CD4-positive, alpha-beta memory T cell (primary cell): ENCODE results near the gene LNPEP. TPM values are rescaled to one million over a fixed set of nuclear protein-coding genes. Genes with fewer than 3 reads are reported as not detected.
A peak's percentile ranks its signal among the peaks of the same experiment; 100 is the strongest.

Experiments
- CTCF ChIA-PET: fragments of 350-600 bp; sonication (Branson Sonifier 250); formaldehyde crosslinking; loops from one replicate; lab custom pipeline; 2021; ENCODE audit warnings: inconsistent platforms; ENCODE audit not compliant: partially characterized antibody; lab: Charles Lee
- POLR2A ChIA-PET: fragments of 350-600 bp; sonication (Branson Sonifier 250); formaldehyde crosslinking; loops from one replicate; lab custom pipeline; 2021; ENCODE audit not compliant: partially characterized antibody; lab: Charles Lee
- DNase-seq, 5 donors: peaks; one replicate each; pipeline versions ENCODE4 v3.0.0 to v3.0.0-alpha.2; 2020 to 2022; ENCODE audit warnings: mixed read lengths in 1 of 5
- H3K27ac ChIP-seq: one replicate; pipeline ENCODE4 v1.7.0; 2013; ENCODE audit warnings: low read depth, low read length
- H3K27me3 ChIP-seq: 2 replicates; pipeline ENCODE4 v1.7.0; 2013; ENCODE audit warnings: mild to moderate bottlenecking, low read length, moderate library complexity; ENCODE audit not compliant: insufficient read depth
- H3K36me3 ChIP-seq: 2 replicates; pipeline ENCODE4 v1.7.0; 2013; ENCODE audit warnings: mild to moderate bottlenecking, low read length, moderate library complexity; ENCODE audit not compliant: insufficient read depth
- H3K4me1 ChIP-seq: 2 replicates; pipeline ENCODE4 v1.7.0; 2013; ENCODE audit warnings: mild to moderate bottlenecking, low read length, moderate library complexity; ENCODE audit not compliant: insufficient read depth
- H3K4me3 ChIP-seq, 2 donors: one replicate each; pipeline ENCODE4 v1.7.0; 2013; ENCODE audit warnings: low read length in 2 of 2, mild to moderate bottlenecking in 1 of 2
- H3K9me3 ChIP-seq, 2 donors: one replicate each; pipeline ENCODE4 v1.7.0; 2013; ENCODE audit warnings: low read length in 2 of 2, control low read depth in 1 of 2; ENCODE audit not compliant: control insufficient read depth in 1 of 2
- H3K27ac Mint-ChIP-seq, 7 donors: one replicate each; pipeline ENCODE4 v1.8.0; 2020 to 2021; ENCODE audit warnings: mixed read lengths in 7 of 7, mild to moderate bottlenecking in 6 of 7, inconsistent platforms in 3 of 7, moderate library complexity in 3 of 7
- H3K27me3 Mint-ChIP-seq, 2 donors: one replicate each; pipeline ENCODE4 v1.8.0; 2020 to 2021; ENCODE audit warnings: mixed read lengths in 2 of 2
- H3K36me3 Mint-ChIP-seq, 2 donors: one replicate each; pipeline ENCODE4 v1.8.0; 2020 to 2021; ENCODE audit warnings: mixed read lengths in 2 of 2, inconsistent platforms in 1 of 2, mild to moderate bottlenecking in 1 of 2
- H3K4me1 Mint-ChIP-seq, 4 donors: one replicate each; pipeline ENCODE4 v1.8.0; 2020 to 2021; ENCODE audit warnings: mixed read lengths in 4 of 4, mild to moderate bottlenecking in 1 of 4
- H3K4me3 Mint-ChIP-seq, 8 donors: one replicate each; pipeline ENCODE4 v1.8.0; 2020 to 2021; ENCODE audit warnings: mixed read lengths in 8 of 8, mild to moderate bottlenecking in 7 of 8, moderate library complexity in 6 of 8, inconsistent platforms in 3 of 8
- H3K9me3 Mint-ChIP-seq, 8 donors: one replicate each; pipeline ENCODE4 v1.8.0; 2020 to 2021; ENCODE audit warnings: mixed read lengths in 8 of 8, mild to moderate bottlenecking in 5 of 8, inconsistent platforms in 3 of 8, moderate library complexity in 1 of 8
- intact Hi-C: fragments of 100-400 bp; cut with micrococcal nuclease; formaldehyde crosslinking; loops from one replicate; pipeline ENCODE4 v1.15.1; 2023
- polyA plus RNA-seq, 2 donors: library from polyadenylated mRNA; unstranded; fragments of 300-500 nt; fragmentation: Illumina TruSeq; gene quantifications; one replicate each; pipeline ENCODE4 v1.2.3, GENCODE V29; 2021
- total RNA-seq, 2 experiments: library from RNA; stranded (reverse); gene quantifications; one replicate each; pipeline ENCODE4 v1.2.3, GENCODE V29; 2021

LNPEP gene
- total and polyA plus RNA-seq, 4 experiments from 2014 or later = 23.5 to 97.3 (median 65.5) TPM

- Mint-ChIP-seq H3K4me1 (peaks cover 35 to 72% (median 48%) of the 10 kb centered on the region in 4 donors), H3K27ac (peak overlapping the region in 6 of 7 donors; percentile 1 to 93 (median 66)), H3K9me3 (peaks cover 0 to 2% (median 0%) of the 10 kb centered on the region in 8 donors), H3K4me3 (peak overlapping the region in 5 of 8 donors; percentile 42 to 93 (median 46)), H3K27me3 (no peaks in the 10 kb centered on the region), H3K36me3 (peaks cover 7 to 17% of the 10 kb centered on the region in 2 donors)
- no peak overlapping the region for H3K4me3 ChIP-seq
- H3K36me3 ChIP-seq = no peaks in the 10 kb centered on the region
- ChIA-PET POLR2A (interaction anchor here (1.3 to 3.9 kb wide), 4 partner anchors 35 to 123 kb away, joined by 4 to 21 read pairs (median 8); no protein-coding TSS in a partner anchor), CTCF (interaction anchor here (0.6 to 3.2 kb wide), 4 partner anchors 31 to 123 kb away, joined by 3 to 19 read pairs (median 3); partner anchors contain the start of genes ERAP1 and ERAP2)
- H3K9me3 ChIP-seq = no peaks in the 10 kb centered on the region
- no peak for DNase-seq
- H3K4me1 ChIP-seq = peaks cover 43% of the 10 kb centered on the region
- intact Hi-C loops = loop anchor here (10.0 kb wide), 3 partner anchors 397 to 1377 kb away; partner anchors contain the start of genes ARSK and SKIC3
- no peak overlapping the region for H3K27ac ChIP-seq
- H3K27me3 ChIP-seq = no peaks in the 10 kb centered on the region
Observed at GRCh38 chr5:96931605-96932004, 4.3 kb upstream of the LNPEP start.

- H3K27me3 ChIP-seq = no peaks in the 10 kb centered on the region
- H3K36me3 ChIP-seq = no peaks in the 10 kb centered on the region
- no peak for DNase-seq
- intact Hi-C loops = loop anchor here (10.0 kb wide), 3 partner anchors 397 to 1377 kb away; partner anchors contain the start of genes ARSK and SKIC3
- ChIA-PET CTCF (interaction anchor here (0.6 to 3.2 kb wide), 4 partner anchors 32 to 124 kb away, joined by 3 to 19 read pairs (median 3); partner anchors contain the start of genes ERAP1 and ERAP2), POLR2A (interaction anchor here (1.3 to 3.9 kb wide), 4 partner anchors 36 to 123 kb away, joined by 4 to 21 read pairs (median 8); no protein-coding TSS in a partner anchor)
- Mint-ChIP-seq H3K27me3 (no peaks in the 10 kb centered on the region), H3K36me3 (peaks cover 7 to 18% of the 10 kb centered on the region in 2 donors), H3K4me3 (peak overlapping the region in 7 of 8 donors; percentile 1 to 94 (median 65)), H3K9me3 (peaks cover 0 to 2% (median 0%) of the 10 kb centered on the region in 8 donors), H3K27ac (peak overlapping the region in 6 of 7 donors; percentile 24 to 97 (median 66)), H3K4me1 (peaks cover 38 to 77% (median 49%) of the 10 kb centered on the region in 4 donors)
- H3K4me3 ChIP-seq = no peak overlapping the region
- peaks cover 45% of the 10 kb centered on the region for H3K4me1 ChIP-seq
- H3K9me3 ChIP-seq = no peaks in the 10 kb centered on the region
- H3K27ac ChIP-seq = no peak overlapping the region
Observed at GRCh38 chr5:96932026-96932425, 3.9 kb upstream of the LNPEP start.

- peak overlapping the region; percentile 36 to 60 for H3K4me3 ChIP-seq
- no peaks in the 10 kb centered on the region for H3K9me3 ChIP-seq
- peaks cover 65% of the 10 kb centered on the region for H3K4me1 ChIP-seq
- Mint-ChIP-seq H3K9me3 (peaks cover 0 to 4% (median 0%) of the 10 kb centered on the region in 8 donors), H3K4me3 (peak overlapping the region; percentile 88 to 99 (median 94)), H3K36me3 (peaks cover 1 to 14% of the 10 kb centered on the region in 2 donors), H3K27me3 (no peaks in the 10 kb centered on the region), H3K27ac (peak overlapping the region; percentile 93 to 99 (median 97)), H3K4me1 (peaks cover 48 to 84% (median 62%) of the 10 kb centered on the region in 4 donors)
- POLR2A ChIA-PET = interaction anchor here (0.7 to 5.1 kb wide), 27 partner anchors 10 to 1995 kb away, joined by 3 to 84 read pairs (median 4); partner anchors contain the start of genes CHD1, ERAP1 and ERAP2
- H3K27ac ChIP-seq = peak overlapping the region; percentile 83
- CTCF ChIA-PET = interaction anchor here (0.7 to 3.2 kb wide), 9 partner anchors 9 to 271 kb away, joined by 3 to 19 read pairs (median 4); partner anchors contain the start of gene ERAP2
- intact Hi-C loops = loop anchor here (1.0 to 10.0 kb wide), 7 partner anchors 10 to 1379 kb away; partner anchors contain the start of genes ARSK, CAST and SKIC3
- no peaks in the 10 kb centered on the region for H3K36me3 ChIP-seq
- H3K27me3 ChIP-seq = no peaks in the 10 kb centered on the region
- DNase-seq = no peak
Observed at GRCh38 chr5:96933764-96934707, 1.8 kb upstream of the LNPEP start.

GRCh38 chr5:96934708-96935558, 947 bp upstream of the LNPEP start:
- intact Hi-C loops = loop anchor here (1.0 to 10.0 kb wide), 17 partner anchors 11 to 1994 kb away; partner anchors contain the start of genes ARSK, CAST, CHD1 and ERAP2
- no peaks in the 10 kb centered on the region for H3K9me3 ChIP-seq
- H3K4me3 ChIP-seq = peak overlapping the region; percentile 60 to 97
- no peaks in the 10 kb centered on the region for H3K27me3 ChIP-seq
- Mint-ChIP-seq H3K4me1 (peaks cover 43 to 82% (median 61%) of the 10 kb centered on the region in 4 donors), H3K36me3 (peaks cover 0 to 14% of the 10 kb centered on the region in 2 donors), H3K27me3 (no peaks in the 10 kb centered on the region), H3K9me3 (peaks cover 0 to 4% (median 0%) of the 10 kb centered on the region in 8 donors), H3K4me3 (peak overlapping the region; percentile 88 to 99 (median 94)), H3K27ac (peak overlapping the region; percentile 93 to 99 (median 97))
- H3K36me3 ChIP-seq = no peaks in the 10 kb centered on the region
- peaks cover 72% of the 10 kb centered on the region for H3K4me1 ChIP-seq
- ChIA-PET POLR2A (interaction anchor here (1.0 to 7.8 kb wide), 15 partner anchors 21 to 272 kb away, joined by 3 to 110 read pairs (median 12); partner anchors contain the start of genes CAST, ERAP1 and ERAP2), CTCF (interaction anchor here (1.1 to 1.5 kb wide), 4 partner anchors 18 to 68 kb away, joined by 3 to 5 read pairs (median 3); no protein-coding TSS in a partner anchor)
- H3K27ac ChIP-seq = peak overlapping the region; percentile 83
- DNase-seq = peak; percentile 95 to 98 (median 98)

- no peaks in the 10 kb centered on the region for H3K9me3 ChIP-seq
- peak; percentile 34 to 66 (median 39) for DNase-seq
- H3K36me3 Mint-ChIP-seq = peaks cover 7 to 20% of the 10 kb centered on the region in 2 donors
- peak overlapping the region; percentile 91 to 96 (median 93) for H3K27ac Mint-ChIP-seq
- intact Hi-C loops = loop anchor here (1.0 to 10.0 kb wide), 4 partner anchors 22 to 1382 kb away; partner anchors contain the start of genes ARSK and SKIC3
- peaks cover 48 to 85% (median 61%) of the 10 kb centered on the region in 4 donors for H3K4me1 Mint-ChIP-seq
- no peaks in the 10 kb centered on the region for H3K36me3 ChIP-seq
- H3K4me3 ChIP-seq = peak overlapping the region; percentile 60 to 90
- H3K27me3 ChIP-seq = no peaks in the 10 kb centered on the region
- peak overlapping the region; percentile 88 to 98 (median 94) for H3K4me3 Mint-ChIP-seq
- H3K27me3 Mint-ChIP-seq = no peaks in the 10 kb centered on the region
- POLR2A ChIA-PET = interaction anchor here (0.6 to 7.8 kb wide), 47 partner anchors 9 to 1993 kb away, joined by 3 to 110 read pairs (median 6); partner anchors contain the start of genes CAST, CHD1, ERAP1 and ERAP2
- H3K4me1 ChIP-seq = peaks cover 72% of the 10 kb centered on the region
- H3K9me3 Mint-ChIP-seq = peaks cover 0 to 4% (median 0%) of the 10 kb centered on the region in 8 donors
- peak overlapping the region; percentile 83 for H3K27ac ChIP-seq
- CTCF ChIA-PET = interaction anchor here (0.7 to 4.8 kb wide), 19 partner anchors 12 to 78 kb away, joined by 3 to 26 read pairs (median 4); partner anchors contain the start of gene ERAP2
Observed at GRCh38 chr5:96936431-96937320, 796 bp downstream of the LNPEP start.
